HG03103 (cell line): ENCODE results near the gene ST6GALNAC3.
"Not testable (repeated sequence)": the region's sequence is repeated elsewhere in the genome, so short reads cannot be mapped to it uniquely, and the experiment has no call there.

Source experiments
- ATAC-seq: cut with Tn5 transposase; IDR thresholded peaks from one replicate; pipeline ENCODE4 v1.9.1; 2021; ENCODE audit warnings: low read depth; ENCODE audit not compliant: unreplicated experiment

ST6GALNAC3 gene

GRCh38 chr1:76105372-76105771 is 30.8 kb downstream of the ST6GALNAC3 start:
- ATAC-seq: no peak

- no peak for ATAC-seq
Measured at GRCh38 chr1:76106251-76106650, 31.7 kb downstream of the ST6GALNAC3 start.

GRCh38 chr1:76106719-76107235 is 32.2 kb downstream of the ST6GALNAC3 start:
- ATAC-seq: no peak

GRCh38 chr1:76109404-76109803 is 34.9 kb downstream of the ST6GALNAC3 start:
- no peak for ATAC-seq

- no peak for ATAC-seq
Measured at GRCh38 chr1:76109901-76110560, 35.5 kb downstream of the ST6GALNAC3 start.

- ATAC-seq: no peak
Measured at GRCh38 chr1:76110666-76111065, 36.1 kb downstream of the ST6GALNAC3 start.

GRCh38 chr1:76112321-76112720 is 37.8 kb downstream of the ST6GALNAC3 start:
- not testable (repeated sequence) for ATAC-seq

GRCh38 chr1:76113446-76113845 is 38.9 kb downstream of the ST6GALNAC3 start:
- no peak for ATAC-seq

GRCh38 chr1:76115171-76115570 is 40.6 kb downstream of the ST6GALNAC3 start:
- no peak for ATAC-seq

- ATAC-seq: no peak
Measured at GRCh38 chr1:76121850-76122249, 47.3 kb downstream of the ST6GALNAC3 start.

- ATAC-seq: no peak
Measured at GRCh38 chr1:76122271-76122670, 47.7 kb downstream of the ST6GALNAC3 start.

- ATAC-seq: not testable (repeated sequence)
Measured at GRCh38 chr1:76123411-76124064, 49.0 kb downstream of the ST6GALNAC3 start.

- no peak for ATAC-seq
Measured at GRCh38 chr1:76124196-76124595, 49.6 kb downstream of the ST6GALNAC3 start.

GRCh38 chr1:76125473-76126219 is 51.1 kb downstream of the ST6GALNAC3 start:
- no peak for ATAC-seq

- ATAC-seq: no peak
Measured at GRCh38 chr1:76128096-76128495, 53.5 kb downstream of the ST6GALNAC3 start.

GRCh38 chr1:76129731-76130130 is 55.2 kb downstream of the ST6GALNAC3 start:
- no peak for ATAC-seq

GRCh38 chr1:76130992-76131391 is 56.4 kb downstream of the ST6GALNAC3 start:
- ATAC-seq: no peak

GRCh38 chr1:76133977-76134376 is 59.4 kb downstream of the ST6GALNAC3 start:
- no peak for ATAC-seq

- no peak for ATAC-seq
Measured at GRCh38 chr1:76135835-76136234, 61.3 kb downstream of the ST6GALNAC3 start.

GRCh38 chr1:76136894-76137293 is 62.3 kb downstream of the ST6GALNAC3 start:
- ATAC-seq: peak; percentile 81

- ATAC-seq: no peak
Measured at GRCh38 chr1:76137746-76138145, 63.2 kb downstream of the ST6GALNAC3 start.
